ENCODE data around the gene SPAG17.

- TF ChIP-seq, protein P1, sequence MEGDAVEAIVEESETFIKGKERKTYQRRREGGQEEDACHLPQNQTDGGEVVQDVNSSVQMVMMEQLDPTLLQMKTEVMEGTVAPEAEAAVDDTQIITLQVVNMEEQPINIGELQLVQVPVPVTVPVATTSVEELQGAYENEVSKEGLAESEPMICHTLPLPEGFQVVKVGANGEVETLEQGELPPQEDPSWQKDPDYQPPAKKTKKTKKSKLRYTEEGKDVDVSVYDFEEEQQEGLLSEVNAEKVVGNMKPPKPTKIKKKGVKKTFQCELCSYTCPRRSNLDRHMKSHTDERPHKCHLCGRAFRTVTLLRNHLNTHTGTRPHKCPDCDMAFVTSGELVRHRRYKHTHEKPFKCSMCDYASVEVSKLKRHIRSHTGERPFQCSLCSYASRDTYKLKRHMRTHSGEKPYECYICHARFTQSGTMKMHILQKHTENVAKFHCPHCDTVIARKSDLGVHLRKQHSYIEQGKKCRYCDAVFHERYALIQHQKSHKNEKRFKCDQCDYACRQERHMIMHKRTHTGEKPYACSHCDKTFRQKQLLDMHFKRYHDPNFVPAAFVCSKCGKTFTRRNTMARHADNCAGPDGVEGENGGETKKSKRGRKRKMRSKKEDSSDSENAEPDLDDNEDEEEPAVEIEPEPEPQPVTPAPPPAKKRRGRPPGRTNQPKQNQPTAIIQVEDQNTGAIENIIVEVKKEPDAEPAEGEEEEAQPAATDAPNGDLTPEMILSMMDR (IDR thresholded peaks at IDR 0.05): peak in 1 of 3 donors; percentile 56
- no peak for TF ChIP-seq POLR2A (IDR thresholded peaks at IDR 0.05)
Observed at GRCh38 chr1:118077331-118078045, 107.5 kb downstream of the SPAG17 start.
